HFF-Myc (cell line): ENCODE measurements around the gene MT2A.

Experiments used
- DNase-seq: peaks from one replicate; pipeline ENCODE4 v3.0.0-alpha.2; 2011; ENCODE audit warnings: low read depth; ENCODE audit errors: extremely low read depth
- H3K4me3 ChIP-seq: replicated peaks from 2 replicates; pipeline ENCODE4 v1.5.1; 2011; ENCODE audit warnings: low read depth, mild to moderate bottlenecking, control low read depth, low read length
- CTCF ChIP-seq: IDR thresholded peaks from 2 replicates; pipeline ENCODE4 v1.5.1; 2012; ENCODE audit warnings: mild to moderate bottlenecking, low read depth, low read length, control low read depth; ENCODE audit errors: missing control alignments

Gene MT2A

GRCh38 chr16:56645311-56645710 is 36.9 kb downstream of the MT2A start:
- DNase-seq = no peak
- no peak overlapping the region for H3K4me3 ChIP-seq
- no peak for TF ChIP-seq CTCF

GRCh38 chr16:56645838-56646237 is 37.5 kb downstream of the MT2A start:
- no peak for TF ChIP-seq CTCF
- DNase-seq = no peak
- H3K4me3 ChIP-seq = no peak overlapping the region

- TF ChIP-seq CTCF = no peak
- H3K4me3 ChIP-seq = no peak overlapping the region
These were observed 39.5 kb downstream of the MT2A start for GRCh38 chr16:56647641-56648431.

GRCh38 chr16:56649271-56649670 is 40.9 kb downstream of the MT2A start:
- no peak for DNase-seq
- no peak overlapping the region for H3K4me3 ChIP-seq
- no peak for TF ChIP-seq CTCF

More at GRCh38 chr16:56647641-56648431, 39.5 kb downstream of the MT2A start:
- DNase-seq = no peak

- H3K4me3 ChIP-seq = no peak overlapping the region
- TF ChIP-seq CTCF = no peak
- no peak for DNase-seq
These were observed 41.4 kb downstream of the MT2A start for GRCh38 chr16:56649820-56650219.

- H3K4me3 ChIP-seq = no peak within 1 kb of the TSS
- no peak for TF ChIP-seq CTCF
- no peak for DNase-seq
These were observed 43.2 kb downstream of the MT2A start, which contains the start of gene MT1B for GRCh38 chr16:56651586-56651985. Gene MT1B (plus strand): TSS chr16:56651886. CDS start chr16:56651954, 68 bp downstream.
